Measurements from ENCODE around the gene CAPZB.

CAPZB gene

DNA sequence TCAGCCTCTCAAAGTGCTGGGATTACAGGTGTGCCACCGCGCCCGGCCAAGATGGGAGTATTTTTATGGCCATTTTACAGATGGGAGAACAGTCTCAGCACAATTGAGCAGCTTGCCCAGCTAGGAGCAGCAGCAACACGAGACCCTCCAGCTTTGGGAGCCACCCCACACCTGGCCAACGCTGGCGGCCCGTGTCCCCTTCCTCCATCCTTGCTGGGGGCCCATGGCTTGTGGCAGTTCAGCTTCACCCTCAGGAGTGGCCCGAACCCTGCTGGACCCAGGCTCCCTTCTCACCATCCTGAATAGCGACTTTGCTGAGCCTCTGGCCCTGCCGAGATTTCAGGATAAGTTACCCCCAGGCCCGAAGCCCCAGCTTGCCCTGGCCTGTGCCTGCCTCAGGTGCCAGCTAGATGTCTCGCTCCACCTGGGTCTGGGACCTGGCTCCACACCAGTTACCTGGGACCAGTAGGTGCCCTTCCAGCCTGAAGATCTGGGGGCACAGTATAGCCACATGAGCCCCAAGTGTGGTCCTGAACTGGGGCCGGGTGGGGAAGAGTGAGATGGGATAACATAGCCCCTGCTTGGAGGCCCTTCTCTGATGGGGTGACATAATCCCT is 154.0 kb downstream of the CAPZB start:
- no peak overlapping the region for H3K9ac ChIP-seq (ENCODE audit: low read length)
- H3K27me3 ChIP-seq (ENCODE audit: control insufficient read depth, insufficient read depth, low read length), result no peaks in the 10 kb centered on the region
- no peak overlapping the region for H3K4me3 ChIP-seq (ENCODE audit: low read length)
- H3K9me3 ChIP-seq (ENCODE audit: control insufficient read depth, low read depth, low read length), result no peaks in the 10 kb centered on the region
- H3K36me3 ChIP-seq (ENCODE audit: control insufficient read depth, low read depth, low read length), result peaks cover 13% of the 10 kb centered on the region
- no peaks in the 10 kb centered on the region for H3K4me1 ChIP-seq (ENCODE audit: control insufficient read depth, low read depth, low read length)
- H3K27ac ChIP-seq (ENCODE audit: low read length), result no peak overlapping the region

DNA sequence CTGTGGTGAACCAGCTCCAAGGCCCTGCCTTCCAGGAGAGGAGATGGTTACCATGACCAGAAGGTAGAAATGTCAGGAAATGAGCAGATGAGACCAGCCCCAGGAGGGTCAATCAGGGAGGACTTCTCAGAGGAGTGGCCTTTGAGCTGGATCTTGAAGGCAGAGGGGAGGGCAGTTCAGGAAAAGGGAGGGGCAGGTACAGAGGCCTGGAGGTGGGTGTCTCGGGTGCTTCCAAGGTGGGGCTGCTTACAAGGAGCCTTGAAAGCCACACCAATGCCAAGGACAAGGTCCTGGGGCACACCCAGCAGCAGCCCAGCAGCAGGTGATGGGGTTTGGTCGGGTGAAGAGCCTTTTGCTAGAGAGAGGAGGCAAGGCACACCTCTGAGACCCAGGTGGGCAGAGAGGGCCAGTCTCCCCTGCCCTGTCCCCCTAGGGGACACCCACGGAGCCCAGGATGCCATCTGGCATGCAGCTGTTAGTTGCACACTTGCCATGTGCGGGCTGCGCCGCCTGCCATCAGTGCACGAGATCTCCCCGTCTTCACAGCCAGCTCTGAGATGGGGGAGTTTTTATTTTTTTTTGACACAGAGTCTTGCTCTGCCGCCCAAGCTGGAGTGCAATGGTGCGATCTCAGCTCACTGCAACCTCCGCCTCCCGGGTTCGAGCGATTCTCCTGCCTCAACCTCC is 154.7 kb downstream of the CAPZB start:
- no peaks in the 10 kb centered on the region for H3K27me3 ChIP-seq (ENCODE audit: control insufficient read depth, insufficient read depth, low read length)
- H3K4me3 ChIP-seq (ENCODE audit: low read length), result no peak overlapping the region
- H3K27ac ChIP-seq (ENCODE audit: low read length), result no peak overlapping the region
- H3K4me1 ChIP-seq (ENCODE audit: control insufficient read depth, low read depth, low read length), result no peaks in the 10 kb centered on the region
- H3K36me3 ChIP-seq (ENCODE audit: control insufficient read depth, low read depth, low read length), result peaks cover 16% of the 10 kb centered on the region
- no peak overlapping the region for H3K9ac ChIP-seq (ENCODE audit: low read length)
- H3K9me3 ChIP-seq (ENCODE audit: control insufficient read depth, low read depth, low read length), result no peaks in the 10 kb centered on the region

DNA sequence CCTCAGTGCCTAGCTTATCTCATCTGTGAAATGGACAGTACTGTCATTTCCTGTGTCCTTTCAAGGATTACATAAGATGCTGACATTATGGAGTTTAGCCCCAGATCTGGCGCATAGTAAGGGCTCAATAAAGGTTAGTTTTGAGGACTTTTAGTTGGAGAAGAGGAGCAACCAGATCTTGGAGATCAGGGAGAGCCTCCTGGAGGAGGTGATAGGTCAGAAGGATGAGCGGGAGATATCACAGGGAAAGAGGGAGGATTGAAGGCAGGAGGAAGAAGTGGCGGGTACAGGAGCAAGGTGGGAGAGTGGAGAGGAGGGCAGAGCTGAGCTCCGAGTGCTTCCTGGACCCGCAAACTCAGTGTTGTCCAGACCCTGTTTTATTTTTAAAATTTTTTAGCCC is 155.7 kb downstream of the CAPZB start:
- Histone ChIP-seq H3K4me1 (ENCODE audit: control insufficient read depth, low read depth, low read length) (no peaks in the 10 kb centered on the region), H3K27ac (ENCODE audit: low read length) (no peak overlapping the region), H3K27me3 (ENCODE audit: control insufficient read depth, insufficient read depth, low read length) (no peaks in the 10 kb centered on the region), H3K36me3 (ENCODE audit: control insufficient read depth, low read depth, low read length) (peaks cover 24% of the 10 kb centered on the region), H3K9me3 (ENCODE audit: control insufficient read depth, low read depth, low read length) (no peaks in the 10 kb centered on the region), H3K4me3 (ENCODE audit: low read length) (no peak overlapping the region), H3K9ac (ENCODE audit: low read length) (no peak overlapping the region)

DNA sequence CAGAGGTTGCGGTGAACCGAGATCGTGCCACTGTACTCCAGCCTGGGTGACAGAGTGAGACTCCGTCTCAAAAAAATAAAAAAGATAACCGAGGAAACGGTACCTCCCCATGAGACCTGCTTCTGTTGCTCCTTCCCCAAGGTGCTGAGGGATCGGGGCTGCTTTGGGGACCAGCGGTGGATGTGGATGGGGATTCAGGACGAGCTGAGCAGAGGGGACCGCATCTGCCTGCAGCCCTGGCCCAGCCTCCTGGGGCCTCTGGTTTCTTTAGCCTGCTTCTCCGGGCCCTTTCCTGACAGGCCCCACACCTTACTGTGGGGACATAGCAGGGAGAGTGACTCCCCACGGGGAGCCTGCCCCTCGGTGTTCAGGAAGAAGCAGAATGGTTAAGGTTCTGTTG is 156.2 kb downstream of the CAPZB start:
- no peaks in the 10 kb centered on the region for H3K27me3 ChIP-seq (ENCODE audit: control insufficient read depth, insufficient read depth, low read length)
- no peaks in the 10 kb centered on the region for H3K9me3 ChIP-seq (ENCODE audit: control insufficient read depth, low read depth, low read length)
- H3K9ac ChIP-seq (ENCODE audit: low read length), result no peak overlapping the region
- H3K4me1 ChIP-seq (ENCODE audit: control insufficient read depth, low read depth, low read length), result no peaks in the 10 kb centered on the region
- no peak overlapping the region for H3K27ac ChIP-seq (ENCODE audit: low read length)
- peaks cover 24% of the 10 kb centered on the region for H3K36me3 ChIP-seq (ENCODE audit: control insufficient read depth, low read depth, low read length)
- no peak overlapping the region for H3K4me3 ChIP-seq (ENCODE audit: low read length)

DNA sequence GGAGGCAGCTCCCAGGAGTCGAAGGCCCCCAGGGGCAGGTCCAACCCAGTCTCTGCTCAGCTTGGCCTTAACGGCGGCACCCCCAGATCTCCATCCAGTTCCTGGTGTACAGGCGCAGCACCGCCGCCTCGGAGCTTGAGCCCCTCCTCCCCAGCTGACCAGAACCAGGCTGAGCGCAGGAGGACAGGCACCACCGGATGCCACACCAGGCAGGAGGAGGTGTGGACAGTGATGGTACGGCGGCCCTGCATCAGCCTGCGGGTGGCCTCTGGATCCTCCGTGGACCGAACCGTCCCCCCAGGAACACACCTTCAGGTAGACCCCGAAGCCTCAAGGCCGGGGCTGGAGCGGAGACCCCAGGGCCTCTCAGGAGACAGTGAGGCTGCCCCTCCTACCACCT is 156.9 kb downstream of the CAPZB start:
- Histone ChIP-seq H3K9ac (ENCODE audit: low read length) (no peak overlapping the region), H3K27me3 (ENCODE audit: control insufficient read depth, insufficient read depth, low read length) (no peaks in the 10 kb centered on the region), H3K4me3 (ENCODE audit: low read length) (no peak overlapping the region), H3K4me1 (ENCODE audit: control insufficient read depth, low read depth, low read length) (no peaks in the 10 kb centered on the region), H3K27ac (ENCODE audit: low read length) (no peak overlapping the region), H3K36me3 (ENCODE audit: control insufficient read depth, low read depth, low read length) (peaks cover 24% of the 10 kb centered on the region), H3K9me3 (ENCODE audit: control insufficient read depth, low read depth, low read length) (no peaks in the 10 kb centered on the region)

DNA sequence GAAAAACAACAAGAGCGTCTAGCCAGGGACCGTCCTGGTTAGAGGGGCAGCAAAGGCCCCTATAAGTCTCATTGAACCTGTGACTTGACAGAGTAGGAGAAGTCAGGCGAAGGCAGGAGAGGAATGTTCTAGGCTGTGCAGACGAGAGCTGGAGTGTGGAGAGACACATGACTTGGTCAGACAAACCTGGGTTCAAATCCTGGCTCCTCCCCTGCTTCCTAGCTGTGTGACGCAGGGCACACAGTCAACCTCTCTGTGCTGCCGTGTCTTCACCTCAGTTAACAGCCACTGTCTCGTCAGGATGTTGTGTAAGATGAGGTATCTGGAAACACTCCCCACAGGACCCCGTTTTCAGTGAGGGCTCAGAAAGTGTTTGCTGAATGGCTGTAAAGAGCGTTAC is 157.6 kb downstream of the CAPZB start:
- H3K27ac ChIP-seq (ENCODE audit: low read length), result no peak overlapping the region
- H3K9ac ChIP-seq (ENCODE audit: low read length), result no peak overlapping the region
- H3K4me3 ChIP-seq (ENCODE audit: low read length), result no peak overlapping the region
- no peaks in the 10 kb centered on the region for H3K9me3 ChIP-seq (ENCODE audit: control insufficient read depth, low read depth, low read length)
- no peaks in the 10 kb centered on the region for H3K27me3 ChIP-seq (ENCODE audit: control insufficient read depth, insufficient read depth, low read length)
- H3K4me1 ChIP-seq (ENCODE audit: control insufficient read depth, low read depth, low read length), result no peaks in the 10 kb centered on the region
- peaks cover 24% of the 10 kb centered on the region for H3K36me3 ChIP-seq (ENCODE audit: control insufficient read depth, low read depth, low read length)

DNA sequence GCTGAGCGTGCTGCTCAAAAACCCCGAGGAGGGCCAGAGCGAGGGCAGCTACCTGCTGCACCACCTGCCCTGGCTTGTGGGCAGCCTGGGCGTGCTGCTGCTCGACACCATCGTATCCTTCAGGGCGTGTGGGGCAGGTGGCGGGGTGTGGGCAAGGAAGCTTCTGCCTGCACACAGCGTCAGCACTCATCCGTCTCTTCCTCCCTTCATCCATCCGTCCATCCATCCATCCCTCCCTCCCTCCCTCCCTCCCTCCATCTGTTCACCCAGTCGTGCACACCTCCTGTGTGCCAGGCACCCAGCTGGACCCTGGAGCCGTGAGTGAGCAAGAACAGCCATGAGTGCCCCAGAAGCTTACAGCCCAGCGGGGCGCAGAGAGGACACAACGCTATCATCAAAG is 158.0 kb downstream of the CAPZB start:
- Histone ChIP-seq H3K4me1 (ENCODE audit: control insufficient read depth, low read depth, low read length) (no peaks in the 10 kb centered on the region), H3K27me3 (ENCODE audit: control insufficient read depth, insufficient read depth, low read length) (no peaks in the 10 kb centered on the region), H3K36me3 (ENCODE audit: control insufficient read depth, low read depth, low read length) (peaks cover 24% of the 10 kb centered on the region), H3K27ac (ENCODE audit: low read length) (no peak overlapping the region), H3K9ac (ENCODE audit: low read length) (no peak overlapping the region), H3K9me3 (ENCODE audit: control insufficient read depth, low read depth, low read length) (no peaks in the 10 kb centered on the region), H3K4me3 (ENCODE audit: low read length) (no peak overlapping the region)

DNA sequence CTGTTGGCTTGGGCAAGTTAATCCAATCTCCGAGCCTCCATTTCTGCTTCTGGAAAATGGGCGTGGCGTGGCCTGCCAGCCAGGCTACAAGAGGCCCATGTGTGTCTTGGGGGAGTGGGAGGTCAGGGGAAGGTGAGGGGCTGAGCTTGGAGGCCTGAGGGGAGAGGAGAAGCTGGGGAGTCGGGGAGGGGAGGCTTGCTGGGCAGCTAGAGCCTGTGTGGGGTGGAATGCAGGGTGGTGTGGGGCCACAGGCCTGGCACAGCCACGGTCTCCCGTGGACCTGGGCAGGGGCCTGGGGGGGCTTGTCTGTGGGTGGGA is 158.6 kb downstream of the CAPZB start:
- Histone ChIP-seq H3K9ac (ENCODE audit: low read length) (no peak overlapping the region), H3K9me3 (ENCODE audit: control insufficient read depth, low read depth, low read length) (no peaks in the 10 kb centered on the region), H3K4me1 (ENCODE audit: control insufficient read depth, low read depth, low read length) (no peaks in the 10 kb centered on the region), H3K27me3 (ENCODE audit: control insufficient read depth, insufficient read depth, low read length) (no peaks in the 10 kb centered on the region), H3K4me3 (ENCODE audit: low read length) (no peak overlapping the region), H3K27ac (ENCODE audit: low read length) (no peak overlapping the region), H3K36me3 (ENCODE audit: control insufficient read depth, low read depth, low read length) (peaks cover 24% of the 10 kb centered on the region)

DNA sequence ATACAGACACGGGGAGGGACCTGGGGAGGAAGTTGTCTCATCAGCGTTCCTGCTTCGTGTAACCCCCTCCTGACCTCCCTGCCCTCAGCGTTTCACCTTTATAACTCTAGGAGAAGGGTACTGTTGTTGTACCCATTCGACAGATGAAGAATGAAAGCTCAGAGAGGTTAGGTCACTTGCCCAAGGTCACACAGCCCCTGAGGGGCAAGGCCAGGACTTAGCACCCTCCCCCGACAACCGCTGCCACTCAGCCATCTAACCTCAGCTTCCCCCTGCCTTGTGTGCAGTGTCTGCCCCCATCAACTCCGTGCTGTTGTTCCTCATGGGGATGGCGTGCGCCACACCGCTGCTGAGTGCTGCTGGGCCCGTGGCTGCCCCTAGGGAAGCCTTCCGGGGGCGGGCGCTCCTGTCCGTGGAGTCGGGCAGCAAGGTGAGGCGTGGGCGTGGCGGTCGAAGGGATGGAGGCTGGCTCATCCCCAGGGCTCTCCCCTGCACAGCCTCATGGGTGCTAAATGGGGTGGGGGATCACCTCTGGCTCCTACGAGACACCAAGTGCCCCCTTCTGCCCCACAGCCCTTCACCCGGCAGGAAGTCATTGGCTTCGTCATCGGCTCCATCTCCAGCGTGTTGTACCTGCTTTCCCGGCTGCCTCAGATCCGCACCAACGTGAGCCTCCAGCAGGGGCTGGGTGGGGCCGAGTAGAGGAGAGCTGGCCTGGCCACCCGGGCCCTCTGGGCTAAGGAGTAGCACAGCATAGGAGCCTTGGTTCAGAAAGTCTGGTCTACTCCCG is 159.2 kb downstream of the CAPZB start:
- no peaks in the 10 kb centered on the region for H3K9me3 ChIP-seq (ENCODE audit: control insufficient read depth, low read depth, low read length)
- H3K27ac ChIP-seq (ENCODE audit: low read length), result no peak overlapping the region
- H3K4me3 ChIP-seq (ENCODE audit: low read length), result no peak overlapping the region
- no peak overlapping the region for H3K9ac ChIP-seq (ENCODE audit: low read length)
- H3K36me3 ChIP-seq (ENCODE audit: control insufficient read depth, low read depth, low read length), result peaks cover 24% of the 10 kb centered on the region
- no peaks in the 10 kb centered on the region for H3K4me1 ChIP-seq (ENCODE audit: control insufficient read depth, low read depth, low read length)
- H3K27me3 ChIP-seq (ENCODE audit: control insufficient read depth, insufficient read depth, low read length), result no peaks in the 10 kb centered on the region

DNA sequence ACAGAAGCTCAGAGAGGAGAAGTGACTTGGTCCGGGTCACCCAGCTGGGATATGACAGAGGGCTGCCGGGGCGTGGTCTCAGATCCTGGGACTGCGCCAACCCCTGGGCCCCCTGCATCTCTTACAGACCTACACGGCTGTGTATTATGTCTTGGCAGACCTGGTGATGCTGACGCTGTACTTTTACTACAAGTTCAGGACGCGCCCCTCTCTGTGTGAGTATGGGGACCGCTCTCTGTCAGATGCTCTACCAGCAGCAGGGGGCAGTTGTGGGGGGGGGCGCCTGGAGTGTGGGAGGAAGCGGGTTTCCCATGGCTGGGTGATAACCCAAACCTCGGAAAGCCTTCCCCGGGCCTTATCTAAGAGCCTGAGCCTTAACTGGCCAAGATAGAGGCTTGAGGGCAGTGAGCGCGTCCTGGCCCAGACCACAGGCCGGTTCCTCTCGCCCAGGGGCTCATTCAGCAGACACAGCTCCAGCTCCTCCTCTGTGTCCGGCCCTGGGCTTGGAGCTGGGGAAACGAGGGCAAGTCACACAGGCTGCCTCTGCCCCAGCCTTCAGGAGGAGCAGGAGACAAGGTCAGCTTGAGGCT is 159.9 kb downstream of the CAPZB start:
- Histone ChIP-seq H3K27ac (ENCODE audit: low read length) (no peak overlapping the region), H3K9me3 (ENCODE audit: control insufficient read depth, low read depth, low read length) (no peaks in the 10 kb centered on the region), H3K4me1 (ENCODE audit: control insufficient read depth, low read depth, low read length) (no peaks in the 10 kb centered on the region), H3K27me3 (ENCODE audit: control insufficient read depth, insufficient read depth, low read length) (no peaks in the 10 kb centered on the region), H3K9ac (ENCODE audit: low read length) (no peak overlapping the region), H3K4me3 (ENCODE audit: low read length) (no peak overlapping the region), H3K36me3 (ENCODE audit: control insufficient read depth, low read depth, low read length) (peaks cover 24% of the 10 kb centered on the region)

DNA sequence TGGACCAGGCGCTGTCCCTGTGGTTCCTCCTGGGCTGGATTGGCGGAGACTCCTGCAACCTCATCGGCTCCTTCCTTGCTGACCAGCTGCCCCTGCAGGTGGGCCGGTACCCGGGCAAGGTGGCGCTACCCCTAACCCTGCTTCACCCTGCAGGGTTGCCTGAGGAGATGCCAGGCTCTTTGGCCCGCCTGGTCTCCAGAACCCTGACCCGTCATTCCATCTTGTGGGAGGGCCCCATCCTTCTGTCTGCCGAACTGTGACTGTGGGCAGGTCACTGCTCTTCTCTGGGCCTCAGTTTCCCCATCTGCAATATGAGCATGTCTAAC is 160.7 kb downstream of the CAPZB start:
- H3K36me3 ChIP-seq (ENCODE audit: control insufficient read depth, low read depth, low read length), result peaks cover 20% of the 10 kb centered on the region
- no peak overlapping the region for H3K4me3 ChIP-seq (ENCODE audit: low read length)

More for the DNA sequence above, 160.7 kb downstream of the CAPZB start:
- Histone ChIP-seq H3K9me3 (ENCODE audit: control insufficient read depth, low read depth, low read length) (no peaks in the 10 kb centered on the region), H3K27ac (ENCODE audit: low read length) (no peak overlapping the region), H3K27me3 (ENCODE audit: control insufficient read depth, insufficient read depth, low read length) (no peaks in the 10 kb centered on the region), H3K9ac (ENCODE audit: low read length) (no peak overlapping the region), H3K4me1 (ENCODE audit: control insufficient read depth, low read depth, low read length) (no peaks in the 10 kb centered on the region)

Measured in iPS-18a (cell line).